ENCODE results near the gene OSBPL6. TPM values are rescaled to one million over a fixed set of nuclear protein-coding genes. Genes with fewer than 3 reads are reported as not detected.
A peak's percentile ranks its signal among the peaks of the same experiment; 100 is the strongest.

OSBPL6 gene
- total and polyA plus RNA-seq, 2 of the 13 experiments (the other 11 are each of a cell fraction or from before 2014, with no cell fraction given): 0.03 to 0.11 TPM

GRCh38 chr2:178195390-178196166 lies 1.3 kb downstream of the OSBPL6 start (continued):
- TF ChIP-seq PAXIP1 (CRISPR knock-in tag; conservative IDR thresholded peaks at IDR 0.05) (0 out of 2 replicates have a peak, but pooled peaks have one; percentile 24), ZNF609 (CRISPR knock-in tag; IDR thresholded peaks at IDR 0.05; ENCODE audit: borderline replicate concordance) (no peak), NFIC (IDR thresholded peaks at IDR 0.05; ENCODE audit: low read length) (no peak), JUND (CRISPR knock-in tag; IDR thresholded peaks at IDR 0.05) (no peak), NBN (conservative IDR thresholded peaks at IDR 0.05) (no peak), ZNF646 (CRISPR knock-in tag; IDR thresholded peaks at IDR 0.05) (no peak), SAFB2 (CRISPR knock-in tag; IDR thresholded peaks at IDR 0.05; ENCODE audit: borderline replicate concordance, low read depth) (no peak), RFX1 (IDR thresholded peaks at IDR 0.05) (no peak), ZNF576 (CRISPR knock-in tag; IDR thresholded peaks at IDR 0.05) (no peak), TGIF2 (CRISPR knock-in tag; IDR thresholded peaks at IDR 0.05) (no peak), HOXA9 (CRISPR knock-in tag; IDR thresholded peaks at IDR 0.05; ENCODE audit: borderline replicate concordance) (no peak)
